HepG2 (cell line): ENCODE data around the gene CCL19. TPM values are rescaled to one million over a fixed set of nuclear protein-coding genes. Genes with fewer than 3 reads are reported as not detected.

Source experiments
- ATAC-seq: fragments of 200-7000 bp; cut with Tn5 transposase; 3 replicates; pipeline ENCODE4 v1.9.1; 2020; ENCODE audit warnings: mild to moderate bottlenecking, moderate library complexity
- BruUV-seq: library from RNA; stranded (reverse); fragments of 400-500 nt; replicated peaks from 2 replicates; lab custom pipeline; 2021; lab: Mats Ljungman, UMichigan
- CTCF ChIA-PET: fragments of 300-600 bp; formaldehyde crosslinking; extraction: SDS; loops from one replicate; lab custom pipeline; 2021; ENCODE audit warnings: low total read pairs, inconsistent platforms, low intra/inter-chr PET ratio; lab: Yijun Ruan, JAX
- POLR2A ChIA-PET: fragments of 350-600 bp; sonication (Branson Sonifier 250); formaldehyde crosslinking; loops from one replicate; lab custom pipeline; 2020; ENCODE audit warnings: antibody characterized with exemption, inconsistent platforms; lab: Yijun Ruan, JAX
- DNase-seq: peaks from one replicate; pipeline ENCODE4 v3.0.0-alpha.2; 2015; ENCODE audit warnings: low spot score
- FAIRE-seq: peaks from 3 replicates; lab custom pipeline; 2011; peaks lifted over from hg19 to GRCh38; lab: Jason Lieb, UNC
- H2AFZ ChIP-seq: one replicate; pipeline ENCODE4 v1.6.1; 2011; ENCODE audit warnings: low read length, inconsistent platforms
- H3K27ac ChIP-seq: fragments of 300-600 bp; 3 replicates; pipeline ENCODE4 v1.8.0; 2011; ENCODE audit warnings: mixed run types, mild to moderate bottlenecking, mixed read lengths, low read length, inconsistent platforms; ENCODE audit not compliant: insufficient read depth; ENCODE audit errors: extremely low read length
- H3K27me3 ChIP-seq, 2 experiments: fragments of 200-600 bp in 1 of 2; 2 replicates in 1 of 2; 3 replicates in 1 of 2; pipeline versions ENCODE4 v1.6.0 to v1.8.0; 2011; ENCODE audit warnings: low read length in 2 of 2, mild to moderate bottlenecking in 2 of 2, moderate library complexity in 2 of 2, inconsistent platforms in 1 of 2; ENCODE audit not compliant: insufficient read depth in 2 of 2, control insufficient read depth in 1 of 2
- H3K36me3 ChIP-seq, 2 experiments: fragments of 200-600 bp in 1 of 2; replicated peaks in 1 of 2; 2 replicates in 1 of 2; 3 replicates in 1 of 2; pipeline versions ENCODE4 v1.5.1 to v1.8.0; 2011; ENCODE audit warnings: low read length in 2 of 2, inconsistent platforms in 1 of 2; ENCODE audit not compliant: insufficient read depth in 2 of 2, control insufficient read depth in 1 of 2
- H3K4me1 ChIP-seq: 2 replicates; pipeline ENCODE4 v1.5.1; 2012; ENCODE audit warnings: low read length, inconsistent platforms; ENCODE audit not compliant: insufficient read depth
- H3K4me2 ChIP-seq: 2 replicates; pipeline ENCODE4 v1.6.0; 2011; ENCODE audit warnings: low read depth, low read length, inconsistent platforms
- H3K4me3 ChIP-seq, 3 experiments: fragments of 200-600 bp in 1 of 3; sonication (generic), shearing (Covaris generic) in 1 of 3; replicated peaks in 1 of 3; 2 replicates each; pipeline ENCODE4 v1.5.1; 2011 to 2016; ENCODE audit warnings: low read length in 3 of 3, inconsistent platforms in 2 of 3, low read depth in 2 of 3, mild to moderate bottlenecking in 2 of 3, control low read depth in 1 of 3, mixed read lengths in 1 of 3; ENCODE audit not compliant: insufficient read depth in 1 of 3
- H3K79me2 ChIP-seq: one replicate; pipeline ENCODE4 v1.6.1; 2011; ENCODE audit warnings: low read length, inconsistent platforms; ENCODE audit not compliant: insufficient read depth
- H3K9ac ChIP-seq: 2 replicates; pipeline ENCODE4 v1.6.0; 2011; ENCODE audit warnings: mild to moderate bottlenecking, low read depth, low read length, inconsistent platforms; ENCODE audit not compliant: insufficient read depth
- H3K9me3 ChIP-seq: 2 replicates; pipeline ENCODE4 v1.5.1; 2012; ENCODE audit warnings: mild to moderate bottlenecking, low read length
- H4K20me1 ChIP-seq: 2 replicates; pipeline ENCODE4 v1.6.0; 2011; ENCODE audit warnings: inconsistent platforms, mild to moderate bottlenecking, low read length, moderate library complexity; ENCODE audit not compliant: insufficient read depth
- GLI4 ChIP-seq: sonication (generic); formaldehyde crosslinking; IDR thresholded peaks from 2 replicates; pipeline ENCODE4 v1.5.1; 2020; ENCODE audit warnings: missing genetic modification reagents, mild to moderate bottlenecking, moderate library complexity, borderline replicate concordance
- HDAC1 ChIP-seq: sonication (generic); formaldehyde crosslinking; IDR thresholded peaks from 2 replicates; pipeline ENCODE4 v1.5.1; 2020; ENCODE audit warnings: mild to moderate bottlenecking, missing genetic modification reagents
- HOXA7 ChIP-seq: sonication (generic); formaldehyde crosslinking; IDR thresholded peaks from 2 replicates; pipeline ENCODE4 v1.8.1; 2022; ENCODE audit warnings: mild to moderate bottlenecking, missing genetic modification reagents, moderate library complexity
- KLF6 ChIP-seq: IDR thresholded peaks from 2 replicates; pipeline ENCODE4 v1.8.0; 2016; ENCODE audit warnings: missing biosample characterization, missing genetic modification reagents
- NPAS2 ChIP-seq: sonication (generic); formaldehyde crosslinking; IDR thresholded peaks from 2 replicates; pipeline ENCODE4 v1.8.0; 2022; ENCODE audit warnings: mild to moderate bottlenecking, missing genetic modification reagents, borderline replicate concordance
- NR2F1 ChIP-seq, 2 experiments: fragments of 450-650 bp in 1 of 2; formaldehyde crosslinking in 1 of 2; IDR thresholded peaks; 2 replicates each; pipeline versions ENCODE4 v1.5.0 to v1.6.1; 2016 to 2020; ENCODE audit warnings: mild to moderate bottlenecking in 1 of 2, missing compliant biosample characterization in 1 of 2, missing genetic modification reagents in 1 of 2, moderate library complexity in 1 of 2
- RFXAP ChIP-seq: sonication (generic); formaldehyde crosslinking; IDR thresholded peaks from 2 replicates; pipeline ENCODE4 v1.4.0; 2020; ENCODE audit warnings: missing genetic modification reagents, borderline replicate concordance
- SCMH1 ChIP-seq: sonication (generic); formaldehyde crosslinking; IDR thresholded peaks from 2 replicates; pipeline ENCODE4 v1.9.0; 2021; ENCODE audit warnings: missing genetic modification reagents, mild to moderate bottlenecking, borderline replicate concordance
- ZMAT5 ChIP-seq: sonication (generic); formaldehyde crosslinking; IDR thresholded peaks from 2 replicates; pipeline ENCODE4 v1.5.0; 2020; ENCODE audit warnings: mild to moderate bottlenecking, low read depth, missing genetic modification reagents, borderline replicate concordance
- ZNF646 ChIP-seq: sonication (generic); formaldehyde crosslinking; IDR thresholded peaks from 2 replicates; pipeline ENCODE4 v1.9.0; 2021; ENCODE audit warnings: mild to moderate bottlenecking, missing genetic modification reagents
- ZNF740 ChIP-seq: sonication (generic); formaldehyde crosslinking; IDR thresholded peaks from 2 replicates; pipeline ENCODE4 v1.4.0; 2020; ENCODE audit warnings: missing genetic modification reagents
- ZNF747 ChIP-seq: sonication (generic); formaldehyde crosslinking; IDR thresholded peaks from 2 replicates; pipeline ENCODE4 v1.8.1; 2023; ENCODE audit warnings: missing genetic modification reagents, mild to moderate bottlenecking, borderline replicate concordance
- WGBS: methylation state at CpG from one replicate; pipeline ENCODE4 v1.1.6; 2017; ENCODE audit warnings: low lambda C conversion rate; 5-methylcytosine and 5-hydroxymethylcytosine counted together
- in situ Hi-C: cut with HindIII; loops from 2 replicates; pipeline ENCODE4 v1.10.0; 2017; ENCODE audit warnings: low pct_unique_long_range_greater_than_20kb; ENCODE audit not compliant: extremely low pct_ligation_motif_present
- intact Hi-C: fragments of 100-400 bp; cut with micrococcal nuclease; formaldehyde crosslinking; loops from one replicate; pipeline ENCODE4 v1.10.0; 2022; ENCODE audit not compliant: unreplicated experiment
- polyA plus RNA-seq, 8 experiments: library from polyadenylated mRNA; depleted of rRNA in 3 of 8; stranded (reverse) in 7 of 8; unstranded in 1 of 8; fragments of >200 nt; fragmentation: Illumina TruSeq in 4 of 8; extraction: Trizol in 4 of 8; gene quantifications; 2 replicates each; pipeline versions ENCODE4 v1.2.1 to v1.2.3, GENCODE V29; 2011 to 2016; ENCODE audit warnings: low read depth in 4 of 8, missing spikeins in 1 of 8, mixed read lengths in 1 of 8; ENCODE audit not compliant: insufficient read depth in 1 of 8
- total RNA-seq, 5 experiments: library from RNA; depleted of rRNA; stranded (reverse); fragments of >200 nt; fragmentation: Illumina TruSeq; extraction: Trizol; gene quantifications; 2 replicates each; pipeline ENCODE4 v1.2.3, GENCODE V29; 2016; ENCODE audit warnings: low read depth in 1 of 5

CCL19 gene
- total and polyA plus RNA-seq, 2 of the 13 experiments (the other 11 are each of a cell fraction or from before 2014, with no cell fraction given) = not detected

DNA sequence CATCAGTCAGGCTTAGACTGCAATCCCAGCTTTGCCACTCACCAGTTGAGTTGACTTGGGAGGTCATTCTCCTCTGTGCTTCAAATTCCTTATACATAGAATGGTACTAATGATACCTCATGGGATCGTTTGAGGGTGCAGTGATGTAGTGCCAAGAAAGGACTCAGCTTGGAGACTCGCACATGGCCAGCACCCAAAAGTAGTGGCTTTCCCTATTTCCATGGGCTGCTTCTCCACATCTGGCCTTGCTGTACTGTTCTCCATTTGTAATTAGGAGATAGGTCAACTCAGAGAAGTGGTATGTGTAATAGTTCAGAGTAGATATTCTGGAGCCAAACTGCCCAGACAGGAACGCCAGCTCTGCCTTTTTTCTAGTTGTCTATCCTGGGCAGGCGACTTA, 5.5 kb downstream of the CCL19 start:
- intact Hi-C loops = no loop called here
- no TSS peak for BruUV-seq
- no peak for FAIRE-seq

More for the DNA sequence above, 5.5 kb downstream of the CCL19 start:
- WGBS = 59% methylated on average over 3 of the region's 4 CpGs
- Histone ChIP-seq H4K20me1 (no peaks in the 10 kb centered on the region), H3K36me3 (no peaks in the 10 kb centered on the region), H3K4me2 (no peak overlapping the region), H3K9me3 (no peaks in the 10 kb centered on the region), H2AFZ (no peak overlapping the region), H3K4me1 (peaks cover 50% of the 10 kb centered on the region), H3K79me2 (no peaks in the 10 kb centered on the region), H3K4me3 (no peak overlapping the region), H3K27me3 (no peaks in the 10 kb centered on the region), H3K9ac (no peak overlapping the region), H3K27ac (no peak overlapping the region)
- POLR2A ChIA-PET = no interaction called here
- CTCF ChIA-PET = no interaction called here
- ATAC-seq = no peak
- no peak for DNase-seq
- no peak for TF ChIP-seq ZMAT5
- TF ChIP-seq ZNF747 (CRISPR knock-in tag) = no peak
- TF ChIP-seq ZNF646 = no peak
- no peak for TF ChIP-seq NPAS2 (CRISPR knock-in tag)
- no peak for TF ChIP-seq ZNF740 (CRISPR knock-in tag)
- no peak for TF ChIP-seq KLF6 (CRISPR knock-in tag)
- TF ChIP-seq SCMH1 (CRISPR knock-in tag) = no peak
- no peak for TF ChIP-seq GLI4 (CRISPR knock-in tag)
- no peak for TF ChIP-seq NR2F1 (CRISPR knock-in tag; IDR thresholded peaks at IDR 0.05)
- no peak for TF ChIP-seq RFXAP (CRISPR knock-in tag)
- no peak for TF ChIP-seq HDAC1 (CRISPR knock-in tag)
- TF ChIP-seq HOXA7 (CRISPR knock-in tag) = no peak
- in situ Hi-C loops = no loop called here
